Left renal cortex interstitium (tissue), 4 donors: ENCODE data around the gene TTYH3. TPM values are rescaled to one million over a fixed set of nuclear protein-coding genes. Genes with fewer than 3 reads are reported as not detected.

Source experiments
- DNase-seq, 4 donors: peaks; one replicate each; pipeline ENCODE4 v3.0.0-alpha.2; 2013; ENCODE audit warnings: low read depth in 4 of 4, low spot score in 2 of 4, missing footprints in 1 of 4
- polyA plus RNA-seq, 4 donors: library from polyadenylated mRNA; unstranded; fragments of 120-200 nt; gene quantifications; one replicate each; pipeline ENCODE4 v1.2.1, GENCODE V29; 2013; ENCODE audit not compliant: insufficient read length in 4 of 4

The TTYH3 gene
- polyA plus RNA-seq, 4 donors, result 74.6 to 151 (median 127) TPM

GRCh38 chr7:2613931-2614600, 17.7 kb upstream of the TTYH3 start:
- DNase-seq, result no peak

- no peak for DNase-seq
These were observed 17.0 kb upstream of the TTYH3 start for GRCh38 chr7:2614631-2615330.

- no peak for DNase-seq
These were observed 15.1 kb upstream of the TTYH3 start for GRCh38 chr7:2616387-2617324.

GRCh38 chr7:2617325-2617905, 14.4 kb upstream of the TTYH3 start:
- DNase-seq, result no peak

GRCh38 chr7:2619116-2619515, 12.7 kb upstream of the TTYH3 start:
- no peak for DNase-seq

GRCh38 chr7:2621061-2621828, 10.5 kb upstream of the TTYH3 start:
- peak in 1 of 4 donors; percentile 56 for DNase-seq

GRCh38 chr7:2621948-2622640, 9.7 kb upstream of the TTYH3 start:
- peak; percentile 81 to 96 (median 89) for DNase-seq

- no peak for DNase-seq
These were observed 8.7 kb upstream of the TTYH3 start for GRCh38 chr7:2622869-2623697.

- no peak for DNase-seq
These were observed 8.1 kb upstream of the TTYH3 start for GRCh38 chr7:2623698-2624014.

- no peak for DNase-seq
These were observed 7.4 kb upstream of the TTYH3 start for GRCh38 chr7:2624293-2624886.

- DNase-seq, result no peak
These were observed 5.2 kb upstream of the TTYH3 start for GRCh38 chr7:2626498-2627117.

- no peak for DNase-seq
These were observed 4.3 kb upstream of the TTYH3 start for GRCh38 chr7:2627258-2628129.

GRCh38 chr7:2628130-2628482, 3.7 kb upstream of the TTYH3 start:
- no peak for DNase-seq

- DNase-seq, result no peak
These were observed 2.9 kb upstream of the TTYH3 start for GRCh38 chr7:2628891-2629290.

- no peak for DNase-seq
These were observed 1.8 kb upstream of the TTYH3 start for GRCh38 chr7:2629746-2630681.
